ENCODE results near the gene NLRC5.

DNA sequence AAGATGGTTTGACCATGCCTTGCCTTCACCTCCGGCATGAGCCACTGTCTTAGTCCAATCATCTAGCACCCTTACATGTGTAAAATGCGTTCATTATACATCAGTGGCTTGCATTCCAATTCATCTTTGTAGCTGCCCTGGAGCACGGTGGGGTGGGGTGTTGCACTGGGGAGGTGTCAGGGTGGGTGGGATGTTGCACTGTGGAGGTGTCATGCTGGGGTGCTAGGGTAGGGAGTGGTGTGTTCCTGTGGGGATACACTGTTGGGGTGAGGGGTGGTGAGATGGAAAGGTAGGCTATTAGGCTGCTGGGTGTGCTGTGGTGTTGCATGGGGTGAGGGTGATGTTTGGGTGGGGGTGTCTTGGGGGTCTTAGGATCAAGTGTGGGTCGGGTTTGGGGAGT is 47.0 kb downstream of the NLRC5 start:
- no peak for TF ChIP-seq EZH2 (IDR thresholded peaks at IDR 0.05; ENCODE audit: insufficient read depth, low read length)
- TF ChIP-seq, protein P1, sequence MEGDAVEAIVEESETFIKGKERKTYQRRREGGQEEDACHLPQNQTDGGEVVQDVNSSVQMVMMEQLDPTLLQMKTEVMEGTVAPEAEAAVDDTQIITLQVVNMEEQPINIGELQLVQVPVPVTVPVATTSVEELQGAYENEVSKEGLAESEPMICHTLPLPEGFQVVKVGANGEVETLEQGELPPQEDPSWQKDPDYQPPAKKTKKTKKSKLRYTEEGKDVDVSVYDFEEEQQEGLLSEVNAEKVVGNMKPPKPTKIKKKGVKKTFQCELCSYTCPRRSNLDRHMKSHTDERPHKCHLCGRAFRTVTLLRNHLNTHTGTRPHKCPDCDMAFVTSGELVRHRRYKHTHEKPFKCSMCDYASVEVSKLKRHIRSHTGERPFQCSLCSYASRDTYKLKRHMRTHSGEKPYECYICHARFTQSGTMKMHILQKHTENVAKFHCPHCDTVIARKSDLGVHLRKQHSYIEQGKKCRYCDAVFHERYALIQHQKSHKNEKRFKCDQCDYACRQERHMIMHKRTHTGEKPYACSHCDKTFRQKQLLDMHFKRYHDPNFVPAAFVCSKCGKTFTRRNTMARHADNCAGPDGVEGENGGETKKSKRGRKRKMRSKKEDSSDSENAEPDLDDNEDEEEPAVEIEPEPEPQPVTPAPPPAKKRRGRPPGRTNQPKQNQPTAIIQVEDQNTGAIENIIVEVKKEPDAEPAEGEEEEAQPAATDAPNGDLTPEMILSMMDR (IDR thresholded peaks at IDR 0.05; ENCODE audit: insufficient read depth, low read depth, low read length): no peak
